ENCODE data around the gene CLTB. TPM values are rescaled to one million over a fixed set of nuclear protein-coding genes. Genes with fewer than 3 reads are reported as not detected.

The CLTB gene
- total RNA-seq, 1 experiment from 2014 or later: 339 TPM

- peaks cover 4% of the 10 kb centered on the region for H3K4me1 Mint-ChIP-seq (ENCODE audit: insufficient read depth, unreplicated experiment)
- CTCF ChIA-PET: interaction anchor here (0.5 to 0.7 kb wide), 3 partner anchors 25 to 1681 kb away, joined by 3 to 5 read pairs (median 3); no protein-coding TSS in a partner anchor
- H3K4me3 Mint-ChIP-seq (ENCODE audit: unreplicated experiment): no peak overlapping the region
- H3K27me3 Mint-ChIP-seq (ENCODE audit: insufficient read depth, unreplicated experiment): no peaks in the 10 kb centered on the region
- intact Hi-C loops (cut with micrococcal nuclease): no loop called here
- no TSS peak for BruUV-seq (replicated peaks)
- no peaks in the 10 kb centered on the region for H3K9me3 Mint-ChIP-seq (ENCODE audit: unreplicated experiment)
- peak overlapping the region; percentile 22 for H3K27ac Mint-ChIP-seq (ENCODE audit: low read depth, unreplicated experiment)
- POLR2A ChIA-PET: interaction anchor here (0.8 to 6.7 kb wide), 11 partner anchors 7 to 619 kb away, joined by 3 to 110 read pairs (median 4); partner anchors contain the start of genes CLTB, KIAA1191 and TSPAN17
- H3K36me3 Mint-ChIP-seq (ENCODE audit: insufficient read depth, unreplicated experiment): peaks cover 86% of the 10 kb centered on the region
- TF ChIP-seq, protein P1, sequence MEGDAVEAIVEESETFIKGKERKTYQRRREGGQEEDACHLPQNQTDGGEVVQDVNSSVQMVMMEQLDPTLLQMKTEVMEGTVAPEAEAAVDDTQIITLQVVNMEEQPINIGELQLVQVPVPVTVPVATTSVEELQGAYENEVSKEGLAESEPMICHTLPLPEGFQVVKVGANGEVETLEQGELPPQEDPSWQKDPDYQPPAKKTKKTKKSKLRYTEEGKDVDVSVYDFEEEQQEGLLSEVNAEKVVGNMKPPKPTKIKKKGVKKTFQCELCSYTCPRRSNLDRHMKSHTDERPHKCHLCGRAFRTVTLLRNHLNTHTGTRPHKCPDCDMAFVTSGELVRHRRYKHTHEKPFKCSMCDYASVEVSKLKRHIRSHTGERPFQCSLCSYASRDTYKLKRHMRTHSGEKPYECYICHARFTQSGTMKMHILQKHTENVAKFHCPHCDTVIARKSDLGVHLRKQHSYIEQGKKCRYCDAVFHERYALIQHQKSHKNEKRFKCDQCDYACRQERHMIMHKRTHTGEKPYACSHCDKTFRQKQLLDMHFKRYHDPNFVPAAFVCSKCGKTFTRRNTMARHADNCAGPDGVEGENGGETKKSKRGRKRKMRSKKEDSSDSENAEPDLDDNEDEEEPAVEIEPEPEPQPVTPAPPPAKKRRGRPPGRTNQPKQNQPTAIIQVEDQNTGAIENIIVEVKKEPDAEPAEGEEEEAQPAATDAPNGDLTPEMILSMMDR (IDR thresholded peaks at IDR 0.05; ENCODE audit: unreplicated experiment): no peak
- no peak for DNase-seq (ENCODE audit: unreplicated experiment)
Measured at GRCh38 chr5:176391999-176392398, 24.3 kb downstream of the CLTB start.

DNA sequence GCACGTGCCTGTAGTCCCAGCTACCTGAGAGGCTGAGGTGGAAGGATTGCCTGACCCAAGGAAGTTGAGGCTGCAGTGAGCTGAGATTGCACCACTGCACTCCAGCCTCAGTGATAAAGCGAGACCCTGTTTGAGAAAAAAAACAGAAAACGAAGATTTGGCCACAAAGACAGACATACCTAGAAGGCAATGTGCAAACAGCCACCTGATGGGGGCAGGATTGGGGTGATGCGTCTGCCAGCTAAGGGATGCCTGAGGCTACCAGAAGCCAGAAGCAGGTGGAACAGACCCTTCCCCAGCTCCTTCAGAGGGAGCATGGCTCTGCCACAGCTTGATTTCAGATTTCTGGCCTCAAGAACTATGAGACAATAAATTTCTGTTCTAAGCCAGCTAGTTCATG lies 24.9 kb downstream of the CLTB start:
- BruUV-seq (replicated peaks): no TSS peak
- Mint-ChIP-seq H3K27ac (ENCODE audit: low read depth, unreplicated experiment) (no peak overlapping the region), H3K36me3 (ENCODE audit: insufficient read depth, unreplicated experiment) (peaks cover 86% of the 10 kb centered on the region), H3K4me1 (ENCODE audit: insufficient read depth, unreplicated experiment) (peaks cover 10% of the 10 kb centered on the region), H3K4me3 (ENCODE audit: unreplicated experiment) (no peak overlapping the region), H3K27me3 (ENCODE audit: insufficient read depth, unreplicated experiment) (no peaks in the 10 kb centered on the region), H3K9me3 (ENCODE audit: unreplicated experiment) (no peaks in the 10 kb centered on the region)
- TF ChIP-seq, protein P1 (IDR thresholded peaks at IDR 0.05; ENCODE audit: unreplicated experiment): no peak
- CTCF ChIA-PET: interaction anchor here (0.5 to 1.1 kb wide), 5 partner anchors 9 to 662 kb away, joined by 3 to 5 read pairs (median 3); partner anchors contain the start of gene RNF44
- intact Hi-C loops (cut with micrococcal nuclease): no loop called here
- DNase-seq (ENCODE audit: unreplicated experiment): no peak
- POLR2A ChIA-PET: interaction anchor here (0.8 to 6.7 kb wide), 12 partner anchors 8 to 619 kb away, joined by 3 to 110 read pairs (median 4); partner anchors contain the start of genes CLTB, FAF2, KIAA1191 and RNF44

- TF ChIP-seq, protein P1 (IDR thresholded peaks at IDR 0.05; ENCODE audit: unreplicated experiment): no peak
- BruUV-seq (replicated peaks): TSS peak; percentile 94
- no peaks in the 10 kb centered on the region for H3K9me3 Mint-ChIP-seq (ENCODE audit: unreplicated experiment)
- H3K27ac Mint-ChIP-seq (ENCODE audit: low read depth, unreplicated experiment): peak overlapping the region; percentile 99
- CTCF ChIA-PET: interaction anchor here (0.6 to 1.6 kb wide), 2 partner anchors 26 to 173 kb away, joined by 3 to 5 read pairs; no protein-coding TSS in a partner anchor
- H3K4me3 Mint-ChIP-seq (ENCODE audit: unreplicated experiment): peak overlapping the region; percentile 98
- H3K4me1 Mint-ChIP-seq (ENCODE audit: insufficient read depth, unreplicated experiment): peaks cover 22% of the 10 kb centered on the region
- POLR2A ChIA-PET: interaction anchor here (0.5 to 6.7 kb wide), 12 partner anchors 10 to 660 kb away, joined by 3 to 110 read pairs (median 10); partner anchors contain the start of genes CLTB, FAF2, KIAA1191 and RNF44
- peaks cover 91% of the 10 kb centered on the region for H3K36me3 Mint-ChIP-seq (ENCODE audit: insufficient read depth, unreplicated experiment)
- DNase-seq (ENCODE audit: unreplicated experiment): no peak
- H3K27me3 Mint-ChIP-seq (ENCODE audit: insufficient read depth, unreplicated experiment): no peaks in the 10 kb centered on the region
- intact Hi-C loops (cut with micrococcal nuclease): loop anchor here (10.0 kb wide), 1 partner anchor 575 kb away; no protein-coding TSS in a partner anchor
Measured at GRCh38 chr5:176389135-176390123, 26.9 kb downstream of the CLTB start.

Measured in MCF 10A (cell line).